Measurements from ENCODE around the gene ZNF217.
A peak's percentile ranks its signal among the peaks of the same experiment; 100 is the strongest.
"Not testable (repeated sequence)": the region's sequence is repeated elsewhere in the genome, so short reads cannot be mapped to it uniquely, and the experiment has no call there.

ZNF217 gene

DNA sequence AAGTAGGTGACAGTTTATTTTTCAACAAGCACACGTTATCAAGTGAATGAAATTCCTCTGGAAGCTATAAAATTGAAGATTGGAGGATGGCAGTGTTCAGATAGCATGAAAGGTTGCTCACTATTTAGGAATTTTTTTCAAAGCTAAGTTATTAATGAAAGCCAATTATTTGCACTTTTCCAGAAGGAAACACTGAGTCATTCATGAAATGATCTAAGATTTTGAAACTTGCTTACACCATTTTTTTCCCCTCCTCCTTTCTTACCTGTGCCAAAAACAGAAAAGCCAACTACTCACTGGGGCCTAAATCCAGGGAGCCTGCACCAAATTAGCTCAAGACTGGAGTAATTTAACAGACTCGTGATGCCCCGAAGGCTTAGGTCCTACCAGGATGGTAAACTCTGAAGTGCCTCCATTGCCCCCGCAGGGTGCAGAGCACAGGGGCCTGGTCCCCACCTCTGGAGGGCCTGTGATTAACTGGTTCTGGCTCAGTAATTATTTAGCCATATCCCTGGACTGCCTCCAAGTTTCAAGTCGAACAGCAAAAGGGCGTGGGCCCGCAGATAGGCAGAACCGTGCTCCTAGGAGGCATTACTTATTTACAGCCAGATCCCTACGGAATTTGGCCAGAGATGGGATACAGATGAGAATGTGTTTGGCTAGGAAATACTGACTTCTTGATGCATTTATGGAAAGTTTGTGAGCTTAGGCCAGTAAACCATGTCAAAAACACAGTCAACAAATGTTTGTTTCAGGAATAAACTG, 28.0 kb upstream of the ZNF217 start:
- peak in 1 of 5 experiments; percentile 43 for DNase-seq

DNA sequence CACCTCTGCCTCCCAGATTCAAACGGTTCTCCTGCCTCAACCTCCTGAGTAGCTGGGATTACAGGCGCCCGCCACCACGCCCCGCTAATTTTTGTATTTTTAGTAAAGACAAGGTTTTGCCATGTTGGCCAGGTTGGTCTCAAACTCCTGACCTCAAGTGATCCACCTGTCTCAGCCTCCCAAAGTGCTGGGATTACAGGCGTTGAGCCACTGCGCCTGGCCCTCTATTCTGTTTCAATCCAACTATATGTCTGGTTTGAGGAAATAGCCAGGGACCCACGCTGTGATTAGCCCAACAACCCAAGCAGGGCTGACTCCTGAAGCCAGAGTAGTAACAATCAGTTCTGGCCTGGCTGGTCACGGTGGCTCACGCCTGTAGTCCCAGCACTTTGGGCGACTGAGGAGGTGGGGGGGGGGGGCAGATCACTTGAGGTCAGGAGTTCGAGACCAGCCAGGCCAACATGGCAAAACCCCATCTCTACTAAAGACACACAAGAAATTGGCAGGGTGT, 24.9 kb upstream of the ZNF217 start:
- DNase-seq: not testable (repeated sequence)

DNA sequence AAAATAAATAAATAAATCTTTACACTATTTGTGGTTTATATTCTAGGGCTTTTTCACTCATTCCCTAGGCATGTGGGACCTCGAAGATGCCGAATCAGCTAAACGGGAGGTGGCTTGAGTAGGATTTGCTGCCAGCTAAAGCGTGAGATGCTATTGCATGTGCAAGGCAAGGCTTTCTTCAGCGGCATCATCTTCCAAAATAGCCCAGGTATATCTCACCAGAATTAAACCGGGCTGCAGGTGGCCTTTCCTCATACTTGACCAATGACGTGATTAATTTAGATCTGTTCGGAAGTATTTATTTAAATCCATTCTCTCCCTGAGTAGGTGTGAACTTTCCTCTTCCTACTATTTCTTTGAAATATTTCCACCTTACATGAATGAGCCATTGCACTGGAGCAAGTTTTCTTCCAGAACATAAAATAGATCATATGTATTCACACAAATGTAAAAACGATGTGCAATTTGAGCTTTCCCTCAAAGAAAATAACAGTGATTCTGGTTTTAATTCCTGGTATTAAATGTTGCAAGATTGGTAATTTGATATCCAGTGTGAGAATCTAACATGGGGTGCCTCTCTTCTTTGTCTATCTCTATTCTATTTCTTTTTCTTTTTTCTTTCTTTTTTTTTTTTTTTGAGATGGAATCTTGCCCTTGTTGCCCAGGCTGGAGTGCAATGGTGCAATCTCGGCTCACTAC, 24.3 kb upstream of the ZNF217 start:
- no peak for DNase-seq

DNA sequence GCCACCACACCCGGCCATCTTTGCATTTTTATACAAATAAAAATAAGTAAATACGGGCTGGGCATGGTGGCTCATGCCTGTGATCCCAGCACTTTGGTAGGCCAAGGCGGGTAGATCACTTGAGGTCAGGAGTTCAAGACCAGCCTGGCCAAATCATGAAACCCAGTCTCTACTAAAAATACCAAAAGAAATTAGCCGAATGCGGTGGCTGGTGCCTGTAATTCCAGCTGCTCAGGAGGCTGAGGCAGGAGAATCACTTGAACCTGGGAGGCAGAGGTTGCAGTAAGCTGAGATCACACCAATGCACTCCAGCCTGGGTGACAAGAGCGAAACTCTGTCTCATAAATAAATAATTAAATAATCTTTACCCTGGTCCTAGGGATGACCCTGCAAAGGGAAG, 22.9 kb upstream of the ZNF217 start:
- DNase-seq: not testable (repeated sequence)

DNA sequence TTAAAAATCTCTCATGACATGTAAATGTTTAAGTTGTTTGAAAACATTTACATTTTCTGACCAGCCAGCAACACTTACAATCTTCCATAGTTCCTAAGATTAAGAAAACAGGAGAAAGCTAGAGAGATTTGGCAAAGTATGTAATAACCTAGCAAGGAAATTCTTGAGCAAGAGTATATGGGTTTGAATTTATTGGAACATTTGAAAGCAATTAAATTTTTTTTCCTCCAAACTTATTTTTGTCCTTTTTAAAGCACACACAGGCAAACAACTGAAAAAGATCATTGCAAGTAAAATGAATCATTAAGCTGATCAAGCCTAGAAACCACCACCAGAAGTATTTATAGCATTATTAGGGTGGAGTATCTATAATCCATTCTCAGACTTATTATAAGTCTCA, 20.1 kb upstream of the ZNF217 start:
- DNase-seq: no peak

DNA sequence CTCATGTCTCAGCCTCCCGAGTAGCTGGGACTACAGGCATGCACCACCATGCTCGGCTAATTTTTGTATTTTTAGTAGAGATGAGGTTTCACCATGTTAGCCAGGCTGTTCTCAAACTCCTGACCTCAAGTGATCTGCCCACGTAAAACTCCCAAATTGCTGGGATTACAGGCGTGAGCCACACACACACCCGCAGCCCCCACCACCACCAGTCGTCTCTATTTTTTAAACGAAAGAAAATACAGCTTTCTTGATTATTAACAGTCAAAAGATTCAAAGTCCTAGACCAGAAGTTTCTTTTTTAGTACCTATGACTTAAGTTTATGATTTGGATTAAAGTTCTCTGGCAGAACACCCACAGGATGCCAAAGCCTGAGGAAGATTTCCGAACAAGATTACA, 18.6 kb upstream of the ZNF217 start:
- DNase-seq: not testable (repeated sequence)

DNA sequence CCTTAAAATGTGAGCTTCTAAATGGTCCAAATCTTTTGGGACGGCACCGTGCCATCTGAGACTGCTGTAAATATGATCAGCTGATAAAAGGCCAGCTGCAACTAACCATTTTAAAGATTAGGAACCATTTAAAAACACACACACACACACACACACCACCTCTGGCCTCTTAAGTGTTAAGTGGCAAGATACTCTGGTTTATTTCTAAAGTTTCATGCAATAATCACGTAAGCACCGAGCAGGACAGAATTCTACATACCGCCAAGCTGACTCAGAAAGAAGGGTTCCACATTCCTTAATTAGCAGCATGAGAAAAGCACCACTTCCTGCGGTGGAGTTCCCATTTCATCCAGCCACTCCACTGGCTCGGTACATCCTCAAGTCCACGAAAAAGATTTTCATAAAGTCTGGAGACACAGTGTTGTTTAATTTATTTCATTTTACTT, 17.8 kb upstream of the ZNF217 start:
- no peak for DNase-seq

DNA sequence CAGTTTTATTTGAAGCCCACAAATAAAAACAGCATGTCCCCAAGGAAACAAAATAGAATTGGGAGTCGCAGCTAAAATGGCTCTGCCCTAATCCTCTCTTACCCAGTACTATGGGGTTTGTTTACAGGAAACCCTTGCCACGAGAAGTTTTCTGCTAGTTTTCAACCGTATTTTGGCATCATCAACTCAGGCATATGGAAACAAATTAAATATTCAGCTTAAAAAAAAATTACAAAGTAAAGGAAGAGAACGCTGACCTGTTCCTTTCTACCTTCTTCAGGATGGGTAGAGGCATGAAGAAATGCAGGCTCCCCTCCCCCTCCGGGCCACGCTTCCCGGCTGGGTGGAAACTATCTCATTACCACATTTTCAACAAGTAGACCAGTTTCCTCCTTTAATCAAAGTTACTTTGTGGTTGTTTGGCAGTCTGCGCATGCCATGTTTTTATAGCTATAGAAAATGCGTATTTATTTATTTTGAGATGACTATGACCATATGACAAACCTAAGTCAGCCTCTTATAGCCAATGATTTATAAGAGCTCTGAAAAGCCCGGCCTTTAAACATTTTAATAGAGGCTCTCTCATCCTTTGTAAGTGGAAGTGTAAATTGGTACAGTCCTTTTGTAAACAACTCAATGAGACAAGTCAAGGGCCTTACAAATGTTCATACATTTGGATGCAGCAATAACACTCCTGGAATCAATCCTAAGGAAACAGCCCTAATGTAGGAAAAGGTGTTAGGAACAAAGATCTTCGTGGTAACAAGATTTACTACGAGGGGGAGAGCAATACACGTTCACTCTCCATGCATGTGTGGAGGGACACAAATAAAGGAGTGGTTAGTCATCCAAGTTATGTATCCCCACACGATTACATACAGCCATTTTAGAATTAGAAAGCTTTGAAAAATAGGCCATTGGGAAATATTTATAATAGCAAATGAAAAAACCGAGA, 16.1 kb upstream of the ZNF217 start:
- peak in 4 of 5 experiments; percentile 47 to 92 (median 66) for DNase-seq

DNA sequence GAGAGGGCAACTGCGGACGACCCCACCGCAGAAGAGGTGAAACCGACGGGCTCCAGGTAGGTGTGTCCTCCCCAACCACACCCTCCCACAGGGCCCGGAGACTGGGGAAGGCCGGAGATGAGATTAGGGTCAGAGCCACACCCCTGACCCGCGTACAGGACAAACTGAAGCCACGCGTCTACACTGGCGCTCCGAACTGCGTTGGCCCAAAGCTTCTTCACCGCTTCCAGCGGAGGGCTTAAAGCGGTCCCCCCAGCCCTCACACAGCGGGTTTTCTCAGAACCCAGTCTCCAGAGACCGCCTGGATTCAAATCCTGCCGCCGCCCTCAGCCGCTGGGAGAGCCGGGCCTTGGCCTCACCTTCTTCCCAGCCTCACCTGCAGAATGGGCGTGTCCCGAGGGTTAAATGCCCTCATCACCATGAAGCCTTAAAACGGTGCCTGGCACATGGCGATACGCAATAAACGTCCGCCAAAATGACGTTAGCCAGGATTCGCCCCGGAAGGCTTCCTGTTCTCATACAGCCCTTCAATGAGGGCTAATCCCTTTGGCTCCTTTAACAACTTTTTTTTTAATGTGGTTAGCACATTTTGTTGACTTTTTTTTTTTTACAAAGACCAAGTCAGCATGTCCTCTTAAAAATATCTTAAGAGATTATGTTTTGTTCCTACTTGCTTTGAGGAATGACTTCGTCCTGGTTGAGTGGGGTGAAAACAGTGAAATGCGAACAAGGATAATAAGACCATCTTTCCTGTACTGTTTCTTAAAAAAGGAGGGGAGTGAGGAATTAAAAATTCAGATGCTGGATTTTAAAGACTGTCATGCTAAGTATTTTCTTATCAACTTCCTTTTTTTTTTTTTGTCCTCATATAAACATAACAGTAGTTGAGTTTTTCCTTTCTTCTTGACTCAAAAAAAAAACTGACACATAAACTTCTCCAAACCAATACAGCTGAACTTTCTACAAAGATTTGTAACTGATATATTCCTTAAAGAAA, 15.1 kb upstream of the ZNF217 start:
- peak in 2 of 5 experiments; percentile 43 to 54 for DNase-seq

DNA sequence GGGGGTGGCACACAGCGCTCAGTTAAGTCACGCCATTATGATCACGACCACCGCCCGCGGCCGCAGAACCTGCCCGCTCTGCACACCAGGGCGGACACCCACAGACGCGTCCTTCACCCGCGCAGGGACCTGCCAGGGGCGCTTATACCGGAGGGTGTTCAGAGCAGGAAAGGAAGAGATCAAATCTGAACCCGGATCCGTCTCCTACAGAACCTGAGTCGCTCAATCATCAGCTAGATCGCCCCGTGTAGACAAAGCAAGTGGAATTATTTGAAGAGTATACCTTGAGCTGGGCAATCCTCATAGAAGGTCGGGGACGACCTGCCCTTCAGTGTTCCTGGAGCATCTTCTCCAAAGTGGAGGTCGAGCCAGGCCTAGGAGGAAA, 14.4 kb upstream of the ZNF217 start:
- DNase-seq: no peak

DNA sequence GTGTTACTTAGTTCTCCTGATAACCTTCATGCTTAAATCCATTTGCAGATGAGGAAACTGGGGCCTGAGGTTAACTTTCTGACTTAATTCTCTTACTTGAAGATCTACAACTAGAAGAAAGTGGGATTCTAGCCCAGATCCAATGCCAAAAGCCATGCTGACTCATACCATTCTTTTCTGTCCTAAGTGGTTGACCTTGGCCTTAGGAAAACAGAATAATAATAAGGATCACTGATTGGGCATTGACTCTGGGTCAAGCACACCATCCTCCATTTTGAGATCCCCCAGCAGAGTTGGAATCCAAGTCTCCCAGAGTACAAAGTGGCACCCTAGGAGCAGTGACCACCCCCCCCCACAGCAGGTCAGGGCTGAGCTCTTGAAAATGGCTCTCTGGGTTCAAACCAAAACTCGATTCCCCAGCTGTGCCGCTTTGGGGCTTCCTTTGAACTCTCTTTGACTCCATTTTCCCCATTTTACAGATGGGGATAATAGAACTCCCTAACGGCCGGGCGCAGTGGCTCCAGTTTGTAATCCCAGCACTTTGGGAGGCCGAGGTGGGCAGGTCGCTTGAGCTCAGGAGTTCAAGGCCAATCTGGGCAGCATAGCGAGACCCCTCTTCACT, 12.8 kb upstream of the ZNF217 start:
- DNase-seq: no peak

DNA sequence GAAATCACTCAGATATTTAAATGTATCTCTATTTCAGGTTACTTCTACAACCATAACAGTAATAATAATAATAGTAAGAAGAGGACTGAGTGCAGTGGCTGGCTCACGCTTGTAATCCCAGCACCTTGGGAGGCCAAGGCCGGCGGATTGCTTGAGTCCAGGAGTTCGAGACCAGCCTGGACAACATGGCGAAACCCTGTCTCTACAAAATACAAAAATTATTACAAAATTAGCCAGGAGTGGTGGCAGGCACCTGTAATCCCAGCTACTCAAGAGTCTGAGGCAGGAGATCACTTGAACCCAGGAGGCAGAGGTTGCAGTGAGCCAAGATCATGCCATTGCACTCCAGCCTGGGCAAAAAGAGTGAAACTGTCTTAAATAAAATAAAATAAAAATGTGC, 11.8 kb upstream of the ZNF217 start:
- not testable (repeated sequence) for DNase-seq

DNA sequence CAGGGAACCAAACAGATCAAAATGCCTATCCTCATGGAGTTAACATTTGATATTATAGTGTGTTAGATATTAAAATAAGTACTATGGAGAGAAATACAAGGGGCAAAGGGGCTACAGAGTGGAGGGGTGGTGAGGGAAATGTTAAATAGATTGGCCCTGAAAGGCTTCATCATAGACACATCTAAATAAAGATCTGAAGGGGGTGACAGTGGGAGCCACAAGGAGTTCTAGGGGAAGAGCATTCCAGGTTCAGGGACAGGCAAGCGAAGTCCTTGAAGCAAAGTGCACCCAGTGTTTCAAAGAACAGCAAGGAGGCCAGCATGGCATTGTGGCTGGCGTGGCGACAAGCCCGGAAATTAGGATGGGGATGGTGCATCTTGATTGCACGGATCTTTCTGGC, 11.2 kb upstream of the ZNF217 start:
- not testable (repeated sequence) for DNase-seq

DNA sequence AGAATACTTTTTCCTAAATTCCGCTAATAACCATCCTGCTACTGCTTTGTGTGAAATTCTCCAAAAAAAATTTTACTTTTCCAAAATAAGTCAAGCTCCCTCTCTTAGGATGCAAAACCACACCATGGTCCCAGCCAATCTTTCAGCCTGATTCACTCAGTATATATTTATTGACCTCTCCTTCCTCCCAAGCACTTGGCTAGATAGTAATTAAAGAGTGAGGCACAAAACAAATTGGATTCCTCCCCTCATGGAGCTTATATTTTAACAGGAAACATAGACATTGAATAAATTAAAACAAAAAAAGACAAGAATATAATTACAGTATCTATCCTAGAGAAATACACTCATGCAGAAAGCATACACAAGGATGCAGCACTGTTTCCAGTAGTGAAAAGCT, 9.0 kb upstream of the ZNF217 start:
- DNase-seq: no peak

DNA sequence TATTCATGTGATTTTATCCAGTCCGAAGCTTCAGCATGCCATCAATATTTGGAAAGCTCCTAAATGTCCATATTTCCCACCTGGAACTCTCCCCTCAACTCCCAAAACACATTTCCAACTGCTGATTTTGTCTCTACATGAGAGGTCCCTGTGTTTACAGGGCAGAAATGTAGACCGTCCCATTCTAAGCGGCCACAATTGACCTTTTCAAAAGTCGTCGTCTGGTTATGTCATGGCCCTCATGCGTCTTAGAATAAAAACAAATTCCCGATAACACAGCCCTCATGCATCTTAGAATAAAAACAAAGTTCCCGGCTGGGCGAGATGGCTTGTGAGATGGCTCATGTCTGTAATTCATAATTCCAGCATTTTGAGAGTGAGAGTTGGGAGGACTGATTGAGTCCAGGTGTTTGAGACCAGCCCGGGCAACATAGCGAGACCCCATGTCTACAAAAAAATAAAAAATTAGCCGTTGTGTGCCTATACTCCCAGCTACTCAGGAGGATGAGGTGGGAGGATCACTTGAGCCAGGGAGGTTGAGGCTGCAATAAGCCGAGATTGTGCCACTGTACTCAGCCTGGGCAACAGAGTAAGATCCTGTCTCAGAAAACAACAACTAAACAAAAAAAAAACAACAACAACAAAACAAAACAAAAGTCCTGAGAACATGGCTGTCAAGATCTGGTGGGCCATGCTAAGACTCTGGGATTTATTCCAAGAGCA, 6.4 kb upstream of the ZNF217 start:
- DNase-seq: no peak

DNA sequence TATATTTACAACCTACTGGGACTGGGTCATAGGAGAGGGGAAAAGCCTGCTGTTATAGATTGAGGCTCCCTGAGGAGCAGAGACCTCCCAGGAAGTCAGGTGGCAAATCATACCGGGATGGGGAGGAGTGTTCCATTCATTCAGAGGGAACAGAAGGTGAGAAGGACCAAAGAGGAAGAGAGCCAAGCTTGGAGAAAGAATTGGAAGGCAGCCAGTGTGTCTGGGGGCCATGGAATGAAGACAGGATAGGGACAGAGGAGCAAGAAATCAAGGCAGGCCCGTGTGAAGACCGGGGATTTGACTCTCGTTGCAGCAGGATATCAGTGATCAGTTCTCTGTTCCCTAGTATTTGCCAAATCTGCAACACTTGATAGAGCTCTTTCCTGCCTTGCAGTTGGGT, 5.7 kb upstream of the ZNF217 start:
- no peak for DNase-seq

DNA sequence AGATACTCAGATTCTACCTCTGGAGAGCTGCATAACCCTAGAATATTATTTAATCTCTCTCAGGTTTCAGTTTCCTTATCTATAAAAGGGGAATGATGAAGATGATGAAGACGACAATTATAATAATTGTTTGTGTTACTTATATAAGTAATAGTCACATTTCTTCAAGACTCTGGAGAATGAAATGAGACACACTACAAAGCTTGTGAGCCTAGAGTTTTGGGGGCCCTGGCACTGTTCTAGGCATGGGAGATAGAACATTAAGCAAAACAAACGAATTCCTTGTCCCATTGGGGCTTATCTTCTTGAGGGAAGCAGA, 5.4 kb upstream of the ZNF217 start:
- no peak for DNase-seq

DNA sequence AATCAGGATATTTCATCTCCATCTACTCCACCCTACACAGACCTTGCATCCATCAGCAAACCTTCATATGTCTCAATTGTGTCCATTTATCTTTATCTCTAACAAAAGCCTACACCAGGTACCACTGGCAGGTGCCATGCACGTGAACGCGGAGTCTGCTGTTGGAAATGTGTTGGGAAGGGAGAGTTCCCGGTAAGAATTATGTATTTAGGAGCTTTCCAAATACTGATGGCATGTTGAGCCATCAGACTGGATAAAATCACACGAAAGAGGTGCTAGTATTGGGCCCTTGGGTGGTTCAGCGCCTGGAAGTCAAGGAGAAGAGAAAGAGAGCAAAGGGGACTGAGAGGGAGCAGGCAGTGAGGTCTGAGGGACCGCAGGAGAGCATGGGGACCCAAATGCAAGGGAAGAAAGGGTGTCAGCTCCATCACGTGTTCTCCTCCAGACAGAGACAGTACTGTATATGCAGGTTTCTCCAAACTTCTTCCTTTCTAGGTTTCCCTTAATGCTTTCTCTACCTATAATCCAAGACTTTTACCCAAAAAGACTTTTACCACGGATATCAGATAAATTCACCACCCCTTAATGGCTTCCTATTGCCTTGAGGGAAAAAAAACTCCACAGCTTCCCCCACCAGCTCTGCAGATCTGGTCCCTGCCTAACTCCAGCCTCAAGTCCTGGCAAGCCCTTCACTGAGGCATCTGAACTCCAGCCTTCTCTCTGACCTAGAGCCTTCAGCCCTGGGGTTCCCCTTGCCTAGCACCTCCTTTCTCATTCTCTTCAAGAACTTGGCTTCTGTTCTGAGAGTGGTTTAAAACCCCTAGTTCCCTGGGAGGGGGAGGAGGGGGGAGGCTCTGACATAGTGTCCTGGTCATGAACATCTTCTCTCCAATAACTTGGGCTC, 4.8 kb upstream of the ZNF217 start:
- no peak for DNase-seq

DNA sequence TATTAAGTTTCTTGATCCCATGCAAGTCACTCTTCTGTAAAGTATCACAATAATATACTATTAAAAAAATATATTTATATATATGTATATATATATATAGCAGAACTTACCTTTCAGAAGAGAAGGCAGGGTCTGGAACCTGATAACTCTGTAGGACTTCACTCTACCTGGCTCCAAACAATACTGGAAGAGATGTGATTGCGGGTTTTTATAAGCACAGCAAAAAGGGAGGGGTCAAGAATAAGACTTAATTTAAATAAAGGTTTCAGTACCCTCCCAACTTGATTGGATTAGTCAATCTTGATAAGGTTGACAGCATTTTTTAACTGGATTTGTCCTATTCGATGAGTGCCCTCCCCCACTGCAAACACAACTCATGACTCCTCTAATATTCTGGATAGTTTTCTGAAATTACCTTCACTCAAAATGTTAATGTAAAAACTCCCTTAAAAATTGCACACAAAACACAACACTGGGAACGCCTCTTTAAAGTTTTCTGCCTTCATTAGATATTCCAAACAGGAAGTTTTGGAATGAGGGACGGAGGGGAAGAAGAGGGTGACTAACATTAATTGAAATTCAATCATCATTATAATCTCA, 4.0 kb upstream of the ZNF217 start:
- no peak for DNase-seq
